ENCODE measurements around the gene APOL3.
"Not testable (repeated sequence)": the region's sequence is repeated elsewhere in the genome, so short reads cannot be mapped to it uniquely, and the experiment has no call there.

Gene APOL3

GRCh38 chr22:36141481-36141880, 19.1 kb downstream of the APOL3 start:
- no peak for TF ChIP-seq CTCF (IDR thresholded peaks at IDR 0.05; ENCODE audit: control extremely low read depth, extremely low read depth, low read depth, missing control alignments)

GRCh38 chr22:36138709-36139108, 21.8 kb downstream of the APOL3 start:
- POLR2A ChIA-PET; DNase-seq (ENCODE audit: extremely low spot score): not testable (repeated sequence)
- CTCF ChIA-PET, result interaction anchor here (7.9 kb wide), 1 partner anchor 42 kb away, joined by 88 read pairs; no protein-coding TSS in a partner anchor

More at GRCh38 chr22:36141481-36141880, 19.1 kb downstream of the APOL3 start:
- CTCF ChIA-PET, result interaction anchor here (1.4 to 7.9 kb wide), 5 partner anchors 17 to 76 kb away, joined by 3 to 88 read pairs (median 7); partner anchors contain the start of gene APOL3
- POLR2A ChIA-PET, result no interaction called here
- no peak for DNase-seq (ENCODE audit: extremely low spot score)

- no peak for DNase-seq (ENCODE audit: extremely low spot score)
- TF ChIP-seq CTCF (IDR thresholded peaks at IDR 0.05; ENCODE audit: control extremely low read depth, extremely low read depth, low read depth, missing control alignments), result no peak
- ChIA-PET CTCF (interaction anchor here (0.9 to 3.3 kb wide), 4 partner anchors 9 to 102 kb away, joined by 3 to 21 read pairs (median 4); partner anchors contain the start of gene APOL2), POLR2A (no interaction called here)
Observed at GRCh38 chr22:36136988-36137387, 23.6 kb downstream of the APOL3 start.

- no peak for DNase-seq (ENCODE audit: extremely low spot score)
- CTCF ChIA-PET, result interaction anchor here (0.9 to 3.3 kb wide), 4 partner anchors 9 to 103 kb away, joined by 3 to 21 read pairs (median 4); partner anchors contain the start of gene APOL2
- POLR2A ChIA-PET, result no interaction called here
- no peak for TF ChIP-seq CTCF (IDR thresholded peaks at IDR 0.05; ENCODE audit: control extremely low read depth, extremely low read depth, low read depth, missing control alignments)
Observed at GRCh38 chr22:36136475-36136874, 24.1 kb downstream of the APOL3 start.

GRCh38 chr22:36135306-36135980, 25.1 kb downstream of the APOL3 start:
- CTCF ChIA-PET, result interaction anchor here (1.0 to 3.3 kb wide), 3 partner anchors 10 to 504 kb away, joined by 3 to 21 read pairs (median 4); no protein-coding TSS in a partner anchor
- DNase-seq (ENCODE audit: extremely low spot score), result no peak
- POLR2A ChIA-PET, result no interaction called here

GRCh38 chr22:36134182-36134581, 26.4 kb downstream of the APOL3 start:
- DNase-seq (ENCODE audit: extremely low spot score), result no peak
- CTCF ChIA-PET, result interaction anchor here (0.8 to 1.5 kb wide), 2 partner anchors 10 to 503 kb away, joined by 3 read pairs; no protein-coding TSS in a partner anchor
- POLR2A ChIA-PET, result no interaction called here
- no peak for TF ChIP-seq CTCF (IDR thresholded peaks at IDR 0.05; ENCODE audit: control extremely low read depth, extremely low read depth, low read depth, missing control alignments)

More at GRCh38 chr22:36135306-36135980, 25.1 kb downstream of the APOL3 start:
- no peak for TF ChIP-seq CTCF (IDR thresholded peaks at IDR 0.05; ENCODE audit: control extremely low read depth, extremely low read depth, low read depth, missing control alignments)

GRCh38 chr22:36131907-36132306, 28.6 kb downstream of the APOL3 start:
- TF ChIP-seq CTCF (IDR thresholded peaks at IDR 0.05; ENCODE audit: control extremely low read depth, extremely low read depth, low read depth, missing control alignments), result no peak
- DNase-seq (ENCODE audit: extremely low spot score), result no peak
- ChIA-PET CTCF (interaction anchor here (1.3 kb wide), 1 partner anchor 67 kb away, joined by 4 read pairs; no protein-coding TSS in a partner anchor), POLR2A (no interaction called here)
